HG02884 (cell line): ENCODE data around the gene STAC3.
"Not testable (repeated sequence)": the region's sequence is repeated elsewhere in the genome, so short reads cannot be mapped to it uniquely, and the experiment has no call there.

ENCODE experiments used
- ATAC-seq: cut with Tn5 transposase; IDR thresholded peaks from one replicate; pipeline ENCODE4 v1.9.1; 2021; ENCODE audit warnings: mild to moderate bottlenecking, moderate library complexity; ENCODE audit not compliant: unreplicated experiment

STAC3 gene

GRCh38 chr12:57250956-57251355 lies at the start of gene STAC3:
STAC3 (minus strand) TSS chr12:57251187; CDS start chr12:57249636, 1,551 bp downstream.
- ATAC-seq: no peak

- ATAC-seq: no peak
Measured at GRCh38 chr12:57299514-57300016, 48.6 kb upstream of the STAC3 start.

GRCh38 chr12:57296291-57296690 lies 45.3 kb upstream of the STAC3 start:
- ATAC-seq: no peak

- ATAC-seq: not testable (repeated sequence)
Measured at GRCh38 chr12:57282073-57282472, 31.1 kb upstream of the STAC3 start.

- ATAC-seq: peak; percentile 94
Measured at GRCh38 chr12:57280211-57281062, 29.4 kb upstream of the STAC3 start.

- no peak for ATAC-seq
Measured at GRCh38 chr12:57278465-57279381, 27.7 kb upstream of the STAC3 start.

GRCh38 chr12:57276935-57277563 lies 26.1 kb upstream of the STAC3 start:
- no peak for ATAC-seq

- not testable (repeated sequence) for ATAC-seq
Measured at GRCh38 chr12:57276233-57276632, 25.2 kb upstream of the STAC3 start.

GRCh38 chr12:57273516-57273915 lies 22.5 kb upstream of the STAC3 start:
- ATAC-seq: no peak

GRCh38 chr12:57272337-57273151 lies 21.6 kb upstream of the STAC3 start:
- no peak for ATAC-seq

GRCh38 chr12:57270966-57271470 lies 20.0 kb upstream of the STAC3 start:
- ATAC-seq: no peak

- ATAC-seq: no peak
Measured at GRCh38 chr12:57268264-57268663, 17.3 kb upstream of the STAC3 start.

- ATAC-seq: no peak
Measured at GRCh38 chr12:57266681-57267080, 15.7 kb upstream of the STAC3 start.

- ATAC-seq: no peak
Measured at GRCh38 chr12:57263096-57263495, 12.1 kb upstream of the STAC3 start.

GRCh38 chr12:57262126-57262822 lies 11.3 kb upstream of the STAC3 start:
- ATAC-seq: no peak

GRCh38 chr12:57261428-57261865 lies 10.5 kb upstream of the STAC3 start:
- no peak for ATAC-seq

GRCh38 chr12:57260366-57260765 lies 9.4 kb upstream of the STAC3 start:
- ATAC-seq: no peak

GRCh38 chr12:57258977-57259970 lies 8.3 kb upstream of the STAC3 start:
- ATAC-seq: no peak
